ENCODE measurements around the gene GRIK2.

The GRIK2 gene

DNA sequence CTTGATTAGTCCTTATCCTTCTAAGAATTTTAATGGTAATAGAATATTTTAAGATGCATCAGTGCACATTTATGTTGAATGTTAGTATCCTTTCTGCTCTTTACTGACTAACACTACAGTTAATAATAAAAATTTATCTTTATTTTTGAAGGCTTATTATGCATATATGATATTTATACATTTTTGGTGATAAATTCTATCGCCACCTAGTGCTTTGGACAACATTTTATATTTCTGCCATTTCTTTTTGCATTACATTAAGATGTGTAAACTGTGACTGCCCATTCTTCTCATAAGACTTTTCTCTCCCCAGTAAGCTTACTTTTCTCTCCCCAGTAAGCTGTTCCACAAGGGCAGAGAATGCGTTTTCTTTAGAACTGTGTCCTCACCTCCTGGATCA is 252.3 kb downstream of the GRIK2 start:
- no peak for DNase-seq

DNA sequence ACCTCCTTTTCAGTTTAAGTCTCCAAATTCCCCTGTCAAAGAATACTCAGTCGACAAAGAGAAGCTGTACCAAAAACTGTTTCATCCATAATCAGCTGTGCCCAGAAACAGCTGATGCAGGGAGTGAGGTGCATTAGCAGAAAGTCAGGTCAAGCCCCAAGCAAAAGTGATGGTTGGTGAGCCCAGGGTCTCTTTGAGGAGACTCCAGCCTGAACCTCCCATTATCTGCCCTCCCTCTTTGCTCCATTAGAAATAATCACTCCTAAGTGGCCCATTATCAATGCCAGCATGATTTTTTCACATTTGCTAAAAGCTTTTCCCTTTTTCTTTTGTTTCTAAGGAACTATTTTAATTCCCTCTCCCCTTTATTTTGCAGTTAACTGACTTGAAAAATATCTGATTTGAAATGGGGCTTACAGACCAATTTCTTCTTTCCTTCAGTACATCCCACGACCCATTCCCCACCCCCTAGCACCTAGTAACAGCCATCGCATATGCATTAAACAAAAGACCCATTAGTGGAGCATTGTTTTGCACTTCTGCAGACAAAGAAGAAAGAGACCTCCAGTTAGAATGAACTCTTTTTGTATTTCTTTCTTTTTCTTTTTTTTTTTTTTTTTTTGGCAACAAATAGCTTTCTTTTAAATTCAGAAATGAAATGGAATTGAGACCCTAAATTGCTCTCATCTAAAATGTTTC is 257.0 kb downstream of the GRIK2 start:
- DNase-seq = no peak

DNA sequence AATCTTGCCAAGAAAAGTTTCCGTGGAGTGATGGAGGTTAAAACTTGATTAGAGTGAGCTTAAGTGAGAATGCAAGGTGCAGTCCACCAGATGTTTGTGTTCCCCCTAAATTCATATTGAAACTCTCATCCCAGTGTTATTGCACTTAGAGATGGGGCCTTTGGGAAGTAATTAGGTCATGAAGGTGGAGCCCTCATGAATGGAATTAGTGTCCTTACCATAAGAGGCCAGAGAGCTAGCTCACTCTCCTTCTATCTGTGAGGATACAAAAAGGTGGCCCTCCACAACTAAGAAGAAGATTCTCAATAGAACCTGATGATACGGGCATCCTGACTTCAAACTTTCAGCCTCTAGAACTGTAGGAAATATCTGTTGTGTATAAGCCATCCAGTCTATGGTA is 258.6 kb downstream of the GRIK2 start:
- DNase-seq = no peak

DNA sequence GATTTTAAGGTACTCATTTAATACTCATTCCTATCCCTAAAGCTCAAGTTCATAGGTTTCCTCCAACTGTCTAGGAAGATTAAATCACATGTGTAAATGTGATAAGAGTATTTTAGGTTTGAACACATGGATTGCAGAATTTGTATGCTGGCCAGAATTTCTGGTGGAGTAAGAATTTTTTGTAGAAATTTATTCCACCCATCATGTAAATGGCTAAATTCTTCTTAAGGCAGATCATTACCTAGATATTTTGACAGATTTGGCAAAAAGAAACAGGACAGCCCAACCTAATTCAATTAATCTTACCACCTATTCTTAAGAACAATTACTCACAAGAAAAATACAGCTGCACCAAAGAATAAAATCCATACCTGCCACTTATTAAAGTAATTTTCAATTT is 261.6 kb downstream of the GRIK2 start:
- DNase-seq = no peak

DNA sequence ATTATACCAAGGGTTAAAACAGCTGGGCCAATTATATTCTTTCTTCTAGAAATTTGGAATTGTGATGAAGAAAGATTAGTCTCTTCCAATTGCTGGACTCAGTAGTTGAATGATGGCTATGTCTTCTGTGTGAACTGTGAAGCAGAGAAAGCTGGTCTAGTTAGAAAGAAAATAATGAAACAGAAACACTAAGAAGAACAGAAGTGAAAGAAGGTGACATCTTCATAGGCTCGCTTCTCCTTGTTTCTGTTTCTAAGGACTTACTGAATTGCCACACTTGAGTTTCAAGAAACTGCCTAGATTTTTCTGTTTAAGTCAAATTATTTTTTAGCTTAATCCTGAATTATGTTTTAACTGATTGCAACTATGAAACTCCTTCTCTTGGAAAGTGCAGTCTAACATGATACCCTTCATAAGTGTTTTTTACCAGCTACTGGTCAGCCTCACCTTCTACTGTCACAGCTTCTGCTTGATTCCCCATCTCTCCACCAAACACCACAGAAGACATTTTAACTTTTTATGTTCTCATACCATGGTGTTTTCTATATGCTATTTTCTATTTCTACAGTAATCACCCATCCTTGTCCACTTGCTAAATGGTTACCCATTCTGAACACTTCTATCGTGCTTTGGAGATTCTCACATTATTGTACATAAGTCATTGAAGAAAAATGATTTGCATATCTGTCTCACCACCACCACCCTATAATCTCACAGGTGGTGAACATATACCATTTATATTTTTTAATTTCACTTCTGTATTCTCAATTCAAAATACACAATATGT is 268.8 kb downstream of the GRIK2 start:
- DNase-seq = no peak

DNA sequence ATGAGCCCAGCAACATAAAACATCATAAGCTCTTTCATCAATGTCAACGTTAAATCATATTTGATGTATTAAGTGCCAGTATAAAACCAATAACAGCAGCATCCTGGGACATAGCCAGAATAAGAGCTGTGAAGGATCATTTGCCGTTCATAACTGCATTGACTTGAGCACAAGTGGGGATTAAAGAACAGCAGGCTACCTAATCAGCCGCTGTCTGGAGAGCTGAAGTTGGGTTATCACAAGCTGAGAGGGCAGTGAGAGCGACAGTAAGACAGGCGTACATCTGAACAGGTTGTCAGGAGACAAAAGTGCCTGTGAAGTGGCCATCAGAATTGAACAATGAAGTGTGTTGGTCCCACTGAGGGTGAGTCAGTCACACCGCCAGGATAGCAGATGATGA is 269.6 kb downstream of the GRIK2 start:
- no peak for DNase-seq

DNA sequence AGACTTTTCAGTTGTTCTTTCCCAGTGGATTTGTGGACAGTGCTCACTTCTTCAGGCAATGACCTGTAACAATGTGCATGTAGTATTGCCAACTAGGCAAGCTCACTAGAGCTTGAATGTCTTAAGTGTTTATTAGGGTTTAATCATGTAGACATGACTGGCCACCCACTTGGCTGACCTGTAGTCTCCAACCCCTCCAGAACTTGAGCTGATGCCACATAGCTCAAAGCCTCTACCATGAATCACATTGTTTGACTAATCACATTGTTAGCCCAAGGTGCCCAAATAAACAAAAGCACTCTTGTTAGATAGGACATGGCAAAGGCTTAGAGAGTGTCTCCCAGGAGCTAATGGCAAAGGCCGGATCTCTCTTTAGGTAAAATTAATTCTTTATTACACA is 272.7 kb downstream of the GRIK2 start:
- DNase-seq = no peak

DNA sequence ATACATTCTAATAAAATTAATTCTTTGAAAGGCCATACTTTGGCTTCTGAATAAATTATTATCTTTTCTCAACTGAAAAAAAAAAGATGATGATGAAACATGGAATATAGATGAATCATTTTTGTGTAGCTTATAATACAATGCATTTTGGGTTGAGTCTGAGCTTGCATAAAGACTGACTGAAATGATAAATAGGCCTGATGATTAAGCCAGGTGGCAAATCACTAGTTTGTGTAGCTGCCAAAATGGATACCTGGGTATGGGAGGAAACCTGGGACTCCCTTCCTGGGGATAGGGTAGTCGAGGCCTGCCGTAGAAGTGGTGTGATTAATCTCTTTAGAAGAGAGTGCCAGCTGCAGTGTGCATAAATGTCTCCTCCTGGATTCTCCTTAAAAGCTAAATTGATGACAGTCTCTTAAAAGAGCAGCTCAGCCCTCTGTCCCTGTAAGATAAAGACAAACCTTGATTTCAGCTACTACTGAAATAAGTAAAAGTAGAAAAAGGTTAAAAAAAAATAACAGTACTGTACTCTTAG is 275.1 kb downstream of the GRIK2 start:
- no peak for DNase-seq

DNA sequence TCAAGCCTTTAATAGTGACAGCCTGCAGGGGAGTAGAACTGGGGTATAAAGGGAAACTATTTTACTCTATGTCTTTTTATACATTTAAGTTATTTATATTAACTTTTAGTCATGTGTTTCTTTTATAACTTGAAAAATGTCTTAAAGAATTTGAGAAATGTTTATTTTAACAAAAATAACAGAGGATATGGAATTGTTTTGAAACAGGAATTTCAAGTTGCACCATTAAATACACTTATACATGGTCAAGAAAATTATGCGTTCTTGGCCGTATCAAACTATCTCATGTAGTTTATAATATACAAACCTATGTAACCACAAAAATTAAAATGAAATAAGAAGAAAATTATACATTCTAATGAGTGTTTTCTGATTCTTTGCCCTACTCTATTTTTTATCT is 282.7 kb downstream of the GRIK2 start:
- no peak for DNase-seq

DNA sequence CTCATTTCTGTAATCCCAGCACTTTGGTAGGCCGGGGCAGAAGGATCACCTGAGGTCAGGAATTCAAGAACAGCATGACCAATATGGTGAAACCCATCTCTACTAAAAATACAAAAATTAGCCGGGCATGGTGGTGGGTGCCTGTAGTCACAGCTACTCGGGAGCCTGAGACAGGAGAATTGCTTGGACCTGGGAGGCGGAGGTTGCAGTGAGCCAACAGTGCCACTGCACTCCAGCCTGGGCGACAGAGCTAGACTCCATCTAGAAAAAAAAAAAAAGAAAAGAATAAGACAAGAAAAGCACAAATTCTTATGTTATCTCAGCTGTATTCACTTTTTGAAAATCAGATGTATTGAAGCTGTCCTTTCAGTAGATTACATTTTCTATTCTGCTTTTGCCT is 289.4 kb downstream of the GRIK2 start:
- no peak for DNase-seq

DNA sequence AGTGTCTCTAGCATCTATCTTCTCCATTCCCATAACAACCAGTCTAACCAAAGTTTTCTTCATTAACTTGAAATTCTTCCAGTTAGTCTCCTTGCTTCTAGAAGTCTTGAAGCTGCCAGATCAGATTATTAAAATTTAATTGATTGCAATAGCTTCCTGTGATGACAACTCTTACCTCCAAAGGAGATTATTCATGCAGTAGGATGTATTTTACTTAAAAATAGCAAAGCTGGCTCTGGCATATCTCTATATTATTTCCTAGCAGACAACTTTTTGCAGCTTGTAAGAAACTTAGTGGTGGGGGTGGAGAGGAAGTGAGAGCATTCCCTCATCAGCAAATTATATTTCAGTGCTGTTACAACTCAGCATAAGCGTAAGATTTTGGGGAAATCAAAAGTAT is 290.4 kb downstream of the GRIK2 start:
- DNase-seq = no peak

DNA sequence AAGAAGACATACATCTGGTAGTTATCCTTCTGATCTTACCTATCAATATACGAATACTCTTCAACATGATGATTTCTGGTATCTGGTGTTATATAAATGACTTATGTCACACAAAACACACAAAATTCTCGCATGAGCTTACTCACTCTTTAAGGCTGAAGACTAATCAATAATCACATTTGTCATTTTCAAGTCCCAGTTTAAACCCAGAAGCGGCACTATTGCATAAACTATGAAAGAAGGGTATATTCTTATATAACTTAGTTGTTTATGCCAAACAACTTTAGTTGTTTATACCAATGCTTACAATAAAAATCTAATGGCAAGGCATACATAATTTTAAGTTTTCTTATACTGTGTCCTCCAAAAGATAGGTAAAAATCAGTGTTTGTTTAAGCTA is 293.1 kb downstream of the GRIK2 start:
- no peak for DNase-seq

DNA sequence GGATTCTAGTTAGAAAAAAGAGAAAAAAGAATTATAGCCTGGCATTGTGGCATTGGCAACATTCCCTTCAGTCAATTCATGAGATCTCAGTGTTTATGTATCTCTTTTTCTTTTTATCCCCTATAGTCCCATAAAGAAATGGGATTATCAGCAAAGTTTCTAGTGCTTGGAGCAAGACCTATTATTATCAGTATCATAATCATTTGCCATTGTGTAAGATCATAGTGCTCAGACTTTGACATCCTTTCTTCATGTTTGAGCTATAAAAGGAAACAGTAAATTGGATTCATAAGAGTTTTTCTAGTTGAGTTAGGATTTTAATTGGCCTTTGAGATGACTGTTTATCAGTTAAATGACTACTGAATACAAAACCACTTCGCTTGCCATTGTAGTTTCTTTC is 295.6 kb downstream of the GRIK2 start:
- DNase-seq = no peak

DNA sequence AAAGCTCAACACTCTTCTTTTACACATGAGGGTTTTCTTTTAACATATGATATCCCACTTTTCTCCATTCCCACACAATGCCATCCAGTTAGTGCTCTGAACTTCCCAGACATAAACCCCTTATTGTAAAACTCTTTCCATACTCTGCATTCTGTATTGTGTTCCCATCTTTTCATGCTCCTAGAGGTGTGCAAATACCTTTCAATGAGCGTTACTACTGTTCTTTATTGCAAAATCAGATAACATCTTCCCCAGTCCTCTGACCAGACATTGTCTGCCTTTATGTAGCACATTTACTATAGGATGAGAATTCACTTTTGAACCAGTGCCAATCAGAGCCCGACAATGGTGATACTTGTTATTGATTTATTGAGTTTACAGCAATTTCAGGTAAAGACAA is 296.2 kb downstream of the GRIK2 start:
- DNase-seq = no peak

DNA sequence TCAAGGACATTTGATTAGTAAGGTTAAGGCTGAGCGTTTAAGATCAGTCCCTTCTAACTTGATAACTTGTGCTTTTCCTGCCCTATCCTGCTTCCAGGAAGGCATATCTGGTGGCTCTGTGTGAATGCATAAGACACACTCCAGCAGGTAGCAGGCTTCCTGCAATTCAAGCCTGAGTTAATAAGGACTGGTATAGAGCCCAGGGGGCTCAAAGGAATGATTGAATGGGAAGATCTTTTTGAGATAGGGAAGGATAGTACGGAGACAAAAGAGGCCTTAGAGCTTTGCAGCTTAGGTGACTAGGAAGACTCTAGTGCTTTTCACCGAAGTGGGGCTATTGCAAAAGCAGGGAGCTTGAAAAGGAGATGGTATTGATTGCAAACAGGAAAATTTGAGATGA is 307.1 kb downstream of the GRIK2 start:
- DNase-seq = no peak

DNA sequence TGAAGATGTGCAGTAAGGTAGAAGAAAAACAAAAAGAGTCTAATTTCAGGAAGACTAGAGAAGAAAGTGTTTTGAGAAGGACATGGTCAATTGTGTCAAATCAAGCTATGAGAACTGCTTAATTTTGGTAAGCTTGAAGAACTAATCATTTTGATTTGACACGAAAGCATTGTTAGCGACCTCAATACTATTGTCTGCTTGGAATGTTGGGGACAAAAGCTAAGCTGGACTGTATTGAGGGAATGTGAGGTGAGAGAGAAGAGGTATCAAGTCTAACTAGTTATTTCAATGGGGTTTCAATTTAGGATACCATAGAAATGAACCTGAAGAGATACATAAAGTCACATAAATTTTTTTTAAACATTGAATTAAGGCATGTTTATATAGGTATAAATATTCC is 309.8 kb downstream of the GRIK2 start:
- DNase-seq = no peak

DNA sequence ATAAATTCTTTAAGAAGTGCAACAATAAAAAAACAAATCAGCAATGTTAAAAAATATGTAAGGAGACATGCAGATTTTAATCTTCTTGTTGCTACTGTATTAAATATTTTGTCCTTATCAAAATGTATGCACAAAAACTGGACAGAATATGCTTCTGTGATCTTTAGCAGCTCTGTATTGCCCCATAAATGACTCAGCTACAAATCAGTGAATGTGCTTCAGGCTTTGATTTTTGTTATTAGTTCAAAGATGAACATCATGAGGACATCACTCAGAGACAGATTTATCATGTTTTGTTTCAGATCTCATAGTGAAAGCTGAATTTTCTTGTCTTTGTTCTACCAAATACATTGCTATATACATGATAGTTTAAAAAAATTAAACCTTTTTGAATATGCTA is 312.4 kb downstream of the GRIK2 start:
- DNase-seq = no peak

DNA sequence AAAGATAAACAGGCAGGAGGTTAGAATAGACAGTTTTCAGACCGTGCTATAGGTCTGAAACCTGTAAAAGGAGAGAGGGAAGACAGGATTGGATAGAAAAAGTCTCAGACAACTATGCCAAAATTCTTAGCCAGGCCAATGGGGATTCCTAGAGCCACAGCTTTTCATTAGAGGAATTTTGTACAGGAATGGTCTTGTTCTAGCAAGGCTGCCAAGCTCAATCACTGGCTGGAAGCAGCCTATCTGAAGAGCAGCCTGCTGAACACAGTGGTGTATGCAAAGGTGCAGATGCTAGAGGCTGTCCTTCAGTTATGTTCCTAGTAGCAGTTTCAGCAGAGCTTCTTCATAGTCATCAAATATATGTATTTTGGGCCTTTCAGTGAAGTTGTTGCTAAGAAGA is 313.1 kb downstream of the GRIK2 start:
- DNase-seq = no peak

DNA sequence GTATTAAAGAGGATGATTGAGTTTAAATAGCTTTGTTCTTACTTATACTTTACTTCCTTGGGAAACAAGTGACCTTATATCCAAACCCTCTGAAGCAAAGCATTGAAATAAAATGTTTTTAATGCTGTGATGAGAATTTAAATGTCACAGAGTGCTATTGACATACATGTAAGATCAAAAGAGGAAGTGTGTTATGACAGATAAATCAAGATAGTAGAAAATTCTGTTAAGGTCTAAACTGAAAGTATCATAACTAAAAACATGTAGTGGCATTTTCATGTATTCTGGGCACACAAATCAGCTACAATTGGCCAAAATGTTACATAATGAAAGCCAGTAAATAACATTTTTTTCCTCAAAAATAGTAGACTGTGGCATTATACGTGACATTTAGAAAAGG is 318.0 kb downstream of the GRIK2 start:
- no peak for DNase-seq

DNA sequence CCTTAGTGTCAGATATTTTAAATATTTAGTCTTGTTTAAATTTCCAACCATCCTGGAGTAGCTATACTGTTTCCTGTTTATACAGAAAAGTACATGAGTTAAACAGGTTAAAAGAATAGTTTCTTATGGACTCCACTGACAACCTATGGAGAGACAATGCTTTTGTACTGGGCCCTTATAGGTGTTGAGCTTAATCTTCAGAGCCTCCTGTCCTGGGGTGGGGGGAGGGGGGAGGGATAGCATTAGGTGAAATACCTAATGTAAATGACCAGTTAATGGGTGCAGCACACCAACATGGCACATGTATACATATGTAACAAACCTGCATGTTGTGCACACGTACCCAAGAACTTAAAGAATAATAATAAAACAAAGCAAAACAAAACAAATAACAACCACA is 322.9 kb downstream of the GRIK2 start:
- no peak for DNase-seq

DNA sequence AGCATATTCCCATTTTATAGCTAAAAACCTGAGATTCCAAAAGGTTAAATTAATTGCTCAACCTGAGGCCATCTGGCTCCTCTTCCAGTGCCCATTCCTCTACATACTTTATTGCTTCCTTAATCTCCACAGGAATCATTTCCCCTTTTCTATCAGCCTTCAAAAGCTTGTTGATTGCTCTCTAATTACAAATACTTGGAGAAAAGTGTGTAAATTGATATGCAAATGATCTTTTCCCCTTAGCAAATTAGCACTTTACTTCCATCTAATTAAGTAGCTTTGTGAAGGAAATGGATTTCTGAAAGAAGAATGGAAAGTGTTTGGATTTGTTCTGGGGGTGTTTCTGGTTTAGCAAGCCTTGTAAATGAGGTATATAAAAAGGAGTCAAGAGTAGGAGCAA is 323.3 kb downstream of the GRIK2 start:
- DNase-seq = no peak

DNA sequence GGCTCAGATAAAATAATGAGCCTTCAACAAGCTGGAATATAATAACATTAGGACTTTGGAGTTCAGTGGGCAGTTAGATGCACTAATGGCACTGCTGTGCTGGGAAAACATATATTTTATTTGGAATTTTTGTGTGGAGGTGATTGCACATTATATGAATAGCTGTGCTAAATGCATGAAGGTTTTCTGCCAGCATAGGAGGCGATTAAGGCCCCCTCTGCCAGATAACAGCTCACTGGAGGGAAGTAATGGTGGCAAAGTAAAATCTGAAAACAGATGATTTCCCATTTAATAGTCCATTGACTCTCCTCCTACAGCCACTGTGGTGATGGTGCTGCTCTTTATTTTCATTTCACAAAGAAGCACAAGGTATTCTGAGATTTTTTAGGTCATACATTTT is 326.0 kb downstream of the GRIK2 start:
- no peak for DNase-seq

DNA sequence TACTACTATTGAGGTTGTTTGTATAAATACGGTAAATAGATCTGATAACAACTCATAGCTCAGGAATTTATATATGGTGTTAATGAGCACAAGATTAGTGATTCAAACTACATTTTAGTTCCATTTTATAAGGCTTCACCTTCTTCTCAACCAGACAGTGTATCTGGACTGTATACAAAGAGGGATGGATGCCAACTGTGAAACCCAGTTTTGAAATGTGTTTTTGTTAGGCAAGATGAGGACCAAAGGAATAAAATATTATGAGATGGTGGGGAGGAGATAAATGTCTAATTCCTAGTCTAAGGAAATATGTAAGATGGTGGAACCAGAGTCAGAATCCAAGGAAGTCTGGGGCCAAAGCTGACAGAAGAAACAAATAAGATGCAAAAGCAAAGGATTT is 329.0 kb downstream of the GRIK2 start:
- DNase-seq = no peak

DNA sequence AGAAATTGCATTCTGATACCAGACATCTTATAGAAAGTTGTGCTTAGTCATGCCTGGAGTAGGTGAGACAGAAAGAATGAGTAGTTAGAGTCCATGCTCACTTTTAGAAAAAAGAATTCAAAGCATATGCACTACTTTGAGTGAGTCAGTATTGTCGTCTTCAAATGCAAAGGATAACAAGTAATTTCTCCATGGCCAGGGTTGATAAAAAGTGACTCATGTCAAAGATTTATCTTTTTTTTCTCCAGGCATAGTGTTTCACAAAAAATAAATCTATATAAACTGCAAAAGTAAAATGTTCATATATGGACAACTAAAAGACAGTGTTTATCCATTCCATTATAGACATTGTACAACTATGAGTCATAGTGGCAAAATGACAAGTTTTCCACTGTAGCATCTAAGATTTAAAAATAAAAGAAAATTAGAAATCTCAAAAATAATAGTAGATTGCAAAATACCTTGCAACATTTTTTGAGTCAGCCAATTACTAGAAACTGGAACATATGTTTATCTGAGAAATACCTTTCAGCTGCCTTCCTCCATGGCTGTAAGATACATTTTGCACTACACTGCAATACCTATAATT is 329.6 kb downstream of the GRIK2 start:
- DNase-seq = no peak
